Ishikawa (cell line): Measurements from ENCODE around the gene C16orf90.

Experiments
- CEBPB ChIP-seq: IDR thresholded peaks from 2 replicates; pipeline ENCODE4 v1.6.1; 2012
- CREB1 ChIP-seq: IDR thresholded peaks from 2 replicates; pipeline ENCODE4 v1.6.1; 2012; ENCODE audit warnings: low read depth
- EGR1 ChIP-seq: IDR thresholded peaks from 2 replicates; pipeline ENCODE4 v1.6.1; 2012
- EP300 ChIP-seq: IDR thresholded peaks from 2 replicates; pipeline ENCODE4 v1.6.1; 2012; ENCODE audit warnings: borderline replicate concordance
- FOXM1 ChIP-seq: IDR thresholded peaks from 2 replicates; pipeline ENCODE4 v1.6.1; 2012; ENCODE audit warnings: low read depth, borderline replicate concordance
- NFIC ChIP-seq: IDR thresholded peaks from 2 replicates; pipeline ENCODE4 v1.6.1; 2012
- RAD21 ChIP-seq: IDR thresholded peaks from 2 replicates; pipeline ENCODE4 v1.6.1; 2012; ENCODE audit warnings: low read depth
- TAF1 ChIP-seq: IDR thresholded peaks from 2 replicates; pipeline ENCODE4 v1.6.1; 2012; ENCODE audit warnings: low read depth, mild to moderate bottlenecking
- TCF12 ChIP-seq: IDR thresholded peaks from 2 replicates; pipeline ENCODE4 v1.6.1; 2012; ENCODE audit warnings: low read depth
- TEAD4 ChIP-seq: IDR thresholded peaks from 2 replicates; pipeline ENCODE4 v1.6.1; 2012
- YY1 ChIP-seq: IDR thresholded peaks from 2 replicates; pipeline ENCODE4 v1.6.1; 2012; ENCODE audit warnings: low read depth
- ZBTB7A ChIP-seq: IDR thresholded peaks from 2 replicates; pipeline ENCODE4 v1.6.1; 2012; ENCODE audit warnings: low read depth
- TF ChIP-seq, protein P1 (sequence below): IDR thresholded peaks from 2 replicates; pipeline ENCODE4 v1.6.1; 2012; ENCODE audit warnings: low read depth, mild to moderate bottlenecking
- TF ChIP-seq, protein P2 (sequence below): IDR thresholded peaks from 2 replicates; pipeline ENCODE4 v1.6.1; 2012
- TF ChIP-seq, protein P3 (sequence below): IDR thresholded peaks from 2 replicates; pipeline ENCODE4 v1.6.1; 2012

The C16orf90 gene

DNA sequence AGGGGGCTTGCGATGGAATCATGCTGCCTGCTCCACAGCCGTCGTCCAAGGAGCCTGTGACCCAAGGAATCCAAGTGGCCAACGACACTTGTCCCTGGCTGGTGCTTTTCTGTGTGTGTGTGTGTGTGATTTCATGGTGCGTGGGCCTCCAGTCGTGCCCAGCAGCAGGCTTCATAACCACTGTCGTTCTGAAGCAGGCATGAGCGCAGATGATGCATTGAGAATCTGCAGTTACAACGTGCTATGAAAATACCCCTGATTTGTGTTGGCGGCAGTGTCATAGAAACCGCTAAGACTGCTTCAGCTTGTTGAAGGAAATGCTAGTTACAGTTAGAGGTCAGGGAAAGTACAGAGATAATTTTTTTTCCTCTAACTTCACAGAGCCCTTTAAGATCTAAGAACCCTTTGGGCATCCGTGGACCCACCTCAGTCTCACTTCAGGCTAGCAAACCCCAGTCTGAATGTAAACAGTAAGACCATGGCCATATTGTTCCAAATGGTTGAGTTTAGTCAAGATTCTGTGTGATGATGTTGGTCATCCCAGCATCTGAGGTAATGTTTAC lies 15.6 kb downstream of the C16orf90 start:
- TF ChIP-seq, protein P1, sequence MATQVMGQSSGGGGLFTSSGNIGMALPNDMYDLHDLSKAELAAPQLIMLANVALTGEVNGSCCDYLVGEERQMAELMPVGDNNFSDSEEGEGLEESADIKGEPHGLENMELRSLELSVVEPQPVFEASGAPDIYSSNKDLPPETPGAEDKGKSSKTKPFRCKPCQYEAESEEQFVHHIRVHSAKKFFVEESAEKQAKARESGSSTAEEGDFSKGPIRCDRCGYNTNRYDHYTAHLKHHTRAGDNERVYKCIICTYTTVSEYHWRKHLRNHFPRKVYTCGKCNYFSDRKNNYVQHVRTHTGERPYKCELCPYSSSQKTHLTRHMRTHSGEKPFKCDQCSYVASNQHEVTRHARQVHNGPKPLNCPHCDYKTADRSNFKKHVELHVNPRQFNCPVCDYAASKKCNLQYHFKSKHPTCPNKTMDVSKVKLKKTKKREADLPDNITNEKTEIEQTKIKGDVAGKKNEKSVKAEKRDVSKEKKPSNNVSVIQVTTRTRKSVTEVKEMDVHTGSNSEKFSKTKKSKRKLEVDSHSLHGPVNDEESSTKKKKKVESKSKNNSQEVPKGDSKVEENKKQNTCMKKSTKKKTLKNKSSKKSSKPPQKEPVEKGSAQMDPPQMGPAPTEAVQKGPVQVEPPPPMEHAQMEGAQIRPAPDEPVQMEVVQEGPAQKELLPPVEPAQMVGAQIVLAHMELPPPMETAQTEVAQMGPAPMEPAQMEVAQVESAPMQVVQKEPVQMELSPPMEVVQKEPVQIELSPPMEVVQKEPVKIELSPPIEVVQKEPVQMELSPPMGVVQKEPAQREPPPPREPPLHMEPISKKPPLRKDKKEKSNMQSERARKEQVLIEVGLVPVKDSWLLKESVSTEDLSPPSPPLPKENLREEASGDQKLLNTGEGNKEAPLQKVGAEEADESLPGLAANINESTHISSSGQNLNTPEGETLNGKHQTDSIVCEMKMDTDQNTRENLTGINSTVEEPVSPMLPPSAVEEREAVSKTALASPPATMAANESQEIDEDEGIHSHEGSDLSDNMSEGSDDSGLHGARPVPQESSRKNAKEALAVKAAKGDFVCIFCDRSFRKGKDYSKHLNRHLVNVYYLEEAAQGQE, result no peak
- TF ChIP-seq CEBPB, result no peak
- no peak for TF ChIP-seq CREB1
- no peak for TF ChIP-seq RAD21
- TF ChIP-seq TAF1, result no peak
- TF ChIP-seq EP300, result no peak
- no peak for TF ChIP-seq FOXM1
- no peak for TF ChIP-seq NFIC
- TF ChIP-seq ZBTB7A, result no peak
- no peak for TF ChIP-seq TEAD4

DNA sequence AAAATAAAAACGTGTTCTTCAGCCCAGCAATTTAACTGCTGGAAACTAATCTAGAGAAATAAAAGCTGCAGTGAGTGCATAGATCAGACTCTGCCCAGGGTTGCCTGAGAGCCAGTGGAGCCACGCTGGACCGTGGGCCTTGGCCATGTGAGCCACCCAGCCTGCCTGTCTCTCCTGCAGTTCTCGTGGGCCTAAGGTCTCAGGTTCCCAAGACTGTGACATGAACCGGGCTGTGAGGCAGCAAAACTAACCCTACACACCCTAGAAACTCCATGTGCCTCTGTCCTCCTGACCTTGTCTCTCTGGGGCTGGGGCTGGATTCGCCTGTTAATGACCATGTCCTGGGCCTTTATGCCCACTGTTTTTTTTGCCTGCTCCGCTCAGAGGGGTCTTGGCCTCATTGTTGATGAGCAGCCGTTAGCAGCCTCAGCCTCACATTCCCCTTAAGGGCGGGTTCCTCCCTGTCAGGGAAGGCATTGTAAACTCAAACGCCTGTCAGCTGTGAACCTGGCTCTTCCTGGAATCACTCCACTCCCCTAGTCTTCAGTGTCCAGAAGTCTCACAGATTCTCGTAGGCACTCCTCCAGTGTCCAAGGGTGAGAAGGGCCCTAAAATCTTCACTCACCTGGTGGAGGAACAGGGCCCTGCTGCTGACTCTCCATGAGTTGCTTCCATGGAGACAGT lies 16.9 kb downstream of the C16orf90 start:
- TF ChIP-seq NFIC (no peak), ZBTB7A (no peak), YY1 (no peak), RAD21 (no peak), FOXM1 (no peak), EGR1 (no peak), EP300 (no peak), TEAD4 (no peak)
- TF ChIP-seq, protein P2, sequence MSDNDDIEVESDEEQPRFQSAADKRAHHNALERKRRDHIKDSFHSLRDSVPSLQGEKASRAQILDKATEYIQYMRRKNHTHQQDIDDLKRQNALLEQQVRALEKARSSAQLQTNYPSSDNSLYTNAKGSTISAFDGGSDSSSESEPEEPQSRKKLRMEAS, result no peak
- TF ChIP-seq, protein P1, result no peak

DNA sequence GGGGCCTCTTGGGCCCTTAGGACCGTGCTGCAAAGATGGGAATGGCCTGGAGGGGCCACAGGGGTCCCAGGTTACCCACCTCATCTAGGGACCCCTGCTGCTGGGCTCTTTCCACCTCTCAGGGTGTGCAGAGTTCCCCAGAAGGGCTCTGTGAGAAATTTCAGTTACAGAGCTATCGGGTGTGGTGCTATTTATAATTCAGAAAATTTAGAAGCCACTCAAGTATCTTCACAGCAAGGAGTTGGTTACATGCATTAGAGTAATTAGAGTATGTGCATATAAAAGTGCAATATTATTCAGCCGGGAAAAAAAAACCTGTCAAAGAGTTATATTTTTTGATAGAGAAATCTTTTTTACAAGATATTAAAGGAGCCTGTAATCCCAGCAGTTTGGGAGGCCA lies 18.9 kb downstream of the C16orf90 start:
- TF ChIP-seq, protein P3, sequence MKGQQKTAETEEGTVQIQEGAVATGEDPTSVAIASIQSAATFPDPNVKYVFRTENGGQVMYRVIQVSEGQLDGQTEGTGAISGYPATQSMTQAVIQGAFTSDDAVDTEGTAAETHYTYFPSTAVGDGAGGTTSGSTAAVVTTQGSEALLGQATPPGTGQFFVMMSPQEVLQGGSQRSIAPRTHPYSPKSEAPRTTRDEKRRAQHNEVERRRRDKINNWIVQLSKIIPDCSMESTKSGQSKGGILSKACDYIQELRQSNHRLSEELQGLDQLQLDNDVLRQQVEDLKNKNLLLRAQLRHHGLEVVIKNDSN, result no peak
- TF ChIP-seq EGR1, result no peak
- TF ChIP-seq YY1, result no peak
- TF ChIP-seq CEBPB, result no peak
- no peak for TF ChIP-seq TAF1
- no peak for TF ChIP-seq CREB1
- no peak for TF ChIP-seq RAD21
- TF ChIP-seq TEAD4, result no peak
- TF ChIP-seq, protein P1, result no peak
- no peak for TF ChIP-seq EP300
- TF ChIP-seq FOXM1, result no peak
- TF ChIP-seq TCF12, result no peak
- TF ChIP-seq NFIC, result no peak
- TF ChIP-seq, protein P2, result no peak
- TF ChIP-seq ZBTB7A, result no peak

DNA sequence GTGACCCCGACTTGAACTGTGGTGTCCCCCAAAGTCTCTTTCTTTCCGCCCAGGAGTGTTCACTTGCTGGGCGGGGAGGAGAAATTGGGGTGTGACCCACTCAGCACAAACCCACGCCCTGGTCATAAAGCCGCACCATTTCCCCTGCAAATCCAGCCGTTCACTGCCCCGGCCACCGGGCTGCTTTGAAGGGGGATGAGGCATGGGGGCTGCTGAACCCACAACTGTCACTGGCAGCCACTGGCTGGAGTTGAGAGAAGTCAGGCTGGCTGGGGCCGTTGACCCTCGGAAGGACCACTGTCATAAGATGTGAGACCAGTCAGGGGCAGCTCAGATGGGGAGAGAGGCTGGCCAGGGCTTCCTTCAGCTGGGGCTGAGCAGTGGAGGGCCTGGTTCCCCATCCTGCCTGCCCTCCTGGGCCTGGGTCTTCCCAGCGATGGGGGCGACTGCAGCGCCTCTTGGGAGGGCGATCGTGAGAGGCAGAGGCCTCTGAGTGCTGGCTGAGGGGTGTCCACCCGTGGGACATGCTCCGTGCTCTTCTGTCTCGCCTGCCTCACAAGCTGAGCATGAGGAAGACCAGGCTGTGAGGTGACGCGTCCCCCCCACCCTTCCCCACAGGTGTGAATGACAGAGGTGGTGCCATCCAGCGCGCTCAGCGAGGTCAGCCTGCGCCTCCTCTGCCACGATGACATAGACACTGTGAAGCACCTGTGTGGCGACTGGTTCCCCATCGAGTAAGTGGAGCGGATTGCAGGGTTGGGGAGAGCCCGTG lies 19.5 kb downstream of the C16orf90 start:
- TF ChIP-seq ZBTB7A (no peak), EGR1 (no peak), TAF1 (no peak), TEAD4 (no peak), CREB1 (no peak), YY1 (no peak), NFIC (no peak)
- TF ChIP-seq, protein P2, result no peak
- TF ChIP-seq, protein P1, result no peak
- TF ChIP-seq, protein P3, result no peak
